Activated CD4-positive, alpha-beta T cell treated with anti-CD3 and anti-CD28 coated beads, Interleukin-2, amount 10 ng/mL, durations not matched to agents 24 days and 14 days (primary cell): ENCODE measurements around the gene SH3RF2. TPM values are rescaled to one million over a fixed set of nuclear protein-coding genes. Genes with fewer than 3 reads are reported as not detected.
"Not testable (repeated sequence)": the region's sequence is repeated elsewhere in the genome, so short reads cannot be mapped to it uniquely, and the experiment has no call there.

Source experiments
- DNase-seq: peaks from one replicate; pipeline ENCODE4 v3.0.0; 2022
- H3K27ac Mint-ChIP-seq: one replicate; pipeline ENCODE4 v1.8.0; 2022; ENCODE audit warnings: mild to moderate bottlenecking, mixed read lengths
- H3K27me3 Mint-ChIP-seq: one replicate; pipeline ENCODE4 v1.8.0; 2022; ENCODE audit warnings: mixed read lengths
- H3K36me3 Mint-ChIP-seq: one replicate; pipeline ENCODE4 v1.8.0; 2022; ENCODE audit warnings: low read depth, mild to moderate bottlenecking, mixed read lengths
- H3K4me1 Mint-ChIP-seq: one replicate; pipeline ENCODE4 v1.8.0; 2021; ENCODE audit warnings: mixed read lengths
- H3K4me3 Mint-ChIP-seq: one replicate; pipeline ENCODE4 v1.8.0; 2022; ENCODE audit warnings: mild to moderate bottlenecking, moderate library complexity, mixed read lengths
- H3K9me3 Mint-ChIP-seq: one replicate; pipeline ENCODE4 v1.8.0; 2021; ENCODE audit warnings: mixed read lengths
- intact Hi-C: fragments of 100-400 bp; cut with micrococcal nuclease; formaldehyde crosslinking; loops from one replicate; pipeline ENCODE4 v1.15.1; 2023
- total RNA-seq: library from RNA; stranded (reverse); gene quantifications from 2 replicates; pipeline ENCODE4 v1.2.3, GENCODE V29; 2022

Gene SH3RF2
- total RNA-seq, 1 donor from 2014 or later, result 0.02 TPM

GRCh38 chr5:146105477-146105876, 169.1 kb downstream of the SH3RF2 start, which contains the start of gene PLAC8L1:
TSS of gene PLAC8L1 (minus strand) at chr5:146105577. CDS start at chr5:146104311, 1,266 bp downstream.
- Mint-ChIP-seq H3K9me3 (no peaks in the 10 kb centered on the region), H3K4me1 (no peaks in the 10 kb centered on the region), H3K27ac (no peak within 1 kb of the TSS), H3K36me3 (no peaks in the 10 kb centered on the region), H3K27me3 (no peaks in the 10 kb centered on the region), H3K4me3 (no peak within 1 kb of the TSS)
- no peak for DNase-seq
- intact Hi-C loops, result no loop called here

- no peaks in the 10 kb centered on the region for H3K9me3 Mint-ChIP-seq
- no peak overlapping the region for H3K4me3 Mint-ChIP-seq
- H3K27ac Mint-ChIP-seq, result no peak overlapping the region
- peaks cover 10% of the 10 kb centered on the region for H3K36me3 Mint-ChIP-seq
- intact Hi-C loops, result no loop called here
- no peaks in the 10 kb centered on the region for H3K27me3 Mint-ChIP-seq
- no peak for DNase-seq
- no peaks in the 10 kb centered on the region for H3K4me1 Mint-ChIP-seq
Measured at GRCh38 chr5:146107901-146108300, 171.5 kb downstream of the SH3RF2 start.

GRCh38 chr5:146108870-146109269, 172.5 kb downstream of the SH3RF2 start:
- not testable (repeated sequence) for H3K4me1 Mint-ChIP-seq

GRCh38 chr5:146109379-146109778, 173.0 kb downstream of the SH3RF2 start:
- intact Hi-C loops, result no loop called here
- peaks cover 17% of the 10 kb centered on the region for H3K36me3 Mint-ChIP-seq

More at GRCh38 chr5:146108870-146109269, 172.5 kb downstream of the SH3RF2 start:
- intact Hi-C loops, H3K4me3 Mint-ChIP-seq, DNase-seq, H3K27me3 Mint-ChIP-seq, H3K9me3 Mint-ChIP-seq, H3K27ac Mint-ChIP-seq: not testable (repeated sequence)
- peaks cover 14% of the 10 kb centered on the region for H3K36me3 Mint-ChIP-seq

GRCh38 chr5:146111409-146111808, 175.0 kb downstream of the SH3RF2 start:
- no peak for DNase-seq
- Mint-ChIP-seq H3K4me1 (no peaks in the 10 kb centered on the region), H3K27me3 (no peaks in the 10 kb centered on the region), H3K4me3 (no peak overlapping the region), H3K27ac (no peak overlapping the region), H3K36me3 (peaks cover 22% of the 10 kb centered on the region), H3K9me3 (no peaks in the 10 kb centered on the region)
- intact Hi-C loops, result no loop called here

More at GRCh38 chr5:146109379-146109778, 173.0 kb downstream of the SH3RF2 start:
- H3K4me3 Mint-ChIP-seq, result no peak overlapping the region
- H3K27me3 Mint-ChIP-seq, result no peaks in the 10 kb centered on the region
- no peak for DNase-seq
- H3K9me3 Mint-ChIP-seq, result no peaks in the 10 kb centered on the region
- no peaks in the 10 kb centered on the region for H3K4me1 Mint-ChIP-seq
- H3K27ac Mint-ChIP-seq, result no peak overlapping the region

- intact Hi-C loops, result no loop called here
- DNase-seq, result no peak
- no peaks in the 10 kb centered on the region for H3K4me1 Mint-ChIP-seq
- no peaks in the 10 kb centered on the region for H3K27me3 Mint-ChIP-seq
- H3K27ac Mint-ChIP-seq, result no peak overlapping the region
- no peak overlapping the region for H3K4me3 Mint-ChIP-seq
- H3K36me3 Mint-ChIP-seq, result peaks cover 25% of the 10 kb centered on the region
- H3K9me3 Mint-ChIP-seq, result no peaks in the 10 kb centered on the region
Measured at GRCh38 chr5:146112476-146112875, 176.1 kb downstream of the SH3RF2 start.

Other genes starting within 250 kb of the SH3RF2 start
- 3.1 and 3.6 TPM in 2 replicates for gene PRELID2, start 101.2 kb upstream of the SH3RF2 start, total RNA-seq
- gene GRXCR2, start 63.6 kb upstream of the SH3RF2 start, total RNA-seq, result not detected in 2 replicates
- gene PLAC8L1, start 169.0 kb downstream of the SH3RF2 start, total RNA-seq, result 0.57 and 1.2 TPM in 2 replicates
- 152 and 154 TPM in 2 replicates for gene LARS1, start 246.1 kb downstream of the SH3RF2 start, total RNA-seq